ENCODE measurements around the gene NR2C1. TPM values are rescaled to one million over a fixed set of nuclear protein-coding genes. Genes with fewer than 3 reads are reported as not detected.

NR2C1 gene
- total RNA-seq, 4 donors from 2014 or later = 11.3 to 61.9 (median 25.7) TPM

DNA sequence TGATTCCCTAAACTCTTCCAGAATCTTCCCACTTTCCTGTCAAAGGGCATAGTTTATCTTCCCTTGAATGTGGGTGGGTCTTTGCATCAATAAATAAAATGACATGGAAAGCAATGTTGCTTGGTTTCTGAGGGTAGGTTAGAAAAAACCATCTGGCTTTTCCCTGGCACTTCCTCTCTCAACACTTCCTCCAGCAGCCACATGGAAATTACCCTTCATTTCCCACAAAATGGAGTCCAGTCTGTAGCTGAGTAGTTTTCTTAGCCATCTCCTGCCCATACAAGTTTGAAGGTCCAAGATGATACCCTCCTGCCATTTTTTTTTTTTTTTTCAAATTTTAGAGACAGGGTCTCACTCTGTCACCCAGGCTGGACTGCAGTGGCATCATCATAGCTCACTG lies 58.9 kb downstream of the NR2C1 start:
- DNase-seq (ENCODE audit: low spot score in 2 of 2) = no peak
- H3K4me3 ChIP-seq (ENCODE audit: low read depth, poor library complexity, severe bottlenecking) = no peak overlapping the region
- intact Hi-C loops (cut with DNase I; ENCODE audit: low total_unique reads) = no loop called here
- no peak for TF ChIP-seq POLR2A (IDR thresholded peaks at IDR 0.05)
- TF ChIP-seq, protein P1, sequence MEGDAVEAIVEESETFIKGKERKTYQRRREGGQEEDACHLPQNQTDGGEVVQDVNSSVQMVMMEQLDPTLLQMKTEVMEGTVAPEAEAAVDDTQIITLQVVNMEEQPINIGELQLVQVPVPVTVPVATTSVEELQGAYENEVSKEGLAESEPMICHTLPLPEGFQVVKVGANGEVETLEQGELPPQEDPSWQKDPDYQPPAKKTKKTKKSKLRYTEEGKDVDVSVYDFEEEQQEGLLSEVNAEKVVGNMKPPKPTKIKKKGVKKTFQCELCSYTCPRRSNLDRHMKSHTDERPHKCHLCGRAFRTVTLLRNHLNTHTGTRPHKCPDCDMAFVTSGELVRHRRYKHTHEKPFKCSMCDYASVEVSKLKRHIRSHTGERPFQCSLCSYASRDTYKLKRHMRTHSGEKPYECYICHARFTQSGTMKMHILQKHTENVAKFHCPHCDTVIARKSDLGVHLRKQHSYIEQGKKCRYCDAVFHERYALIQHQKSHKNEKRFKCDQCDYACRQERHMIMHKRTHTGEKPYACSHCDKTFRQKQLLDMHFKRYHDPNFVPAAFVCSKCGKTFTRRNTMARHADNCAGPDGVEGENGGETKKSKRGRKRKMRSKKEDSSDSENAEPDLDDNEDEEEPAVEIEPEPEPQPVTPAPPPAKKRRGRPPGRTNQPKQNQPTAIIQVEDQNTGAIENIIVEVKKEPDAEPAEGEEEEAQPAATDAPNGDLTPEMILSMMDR (IDR thresholded peaks at IDR 0.05) = no peak

DNA sequence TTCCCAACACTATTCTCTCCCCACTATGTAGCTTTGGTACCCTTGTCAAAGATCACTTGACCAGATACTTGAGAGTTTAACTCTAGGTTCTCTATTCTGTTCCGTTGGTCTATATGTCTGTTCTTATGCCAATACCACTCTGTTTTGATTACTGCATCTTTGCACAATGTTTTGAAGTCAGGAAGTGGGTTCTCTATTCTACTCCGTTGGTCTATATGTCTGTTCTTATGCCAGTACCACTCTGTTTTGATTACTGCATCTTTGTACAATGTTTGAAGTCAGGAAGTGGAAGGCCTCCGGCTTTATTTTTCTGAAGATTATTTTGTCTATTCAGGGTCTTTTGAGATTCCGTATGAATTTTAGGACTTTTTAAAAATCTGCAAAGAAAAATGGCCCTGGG lies 67.2 kb downstream of the NR2C1 start:
- H3K4me3 ChIP-seq (ENCODE audit: low read depth, poor library complexity, severe bottlenecking) = no peak overlapping the region
- WGBS, 2 donors = 82 to 87% methylated on average over 4 of the region's 4 CpGs
- TF ChIP-seq POLR2A (IDR thresholded peaks at IDR 0.05) = no peak
- TF ChIP-seq, protein P1 (IDR thresholded peaks at IDR 0.05) = no peak
- DNase-seq (ENCODE audit: low spot score in 2 of 2) = no peak
- intact Hi-C loops (cut with DNase I; ENCODE audit: low total_unique reads) = no loop called here

DNA sequence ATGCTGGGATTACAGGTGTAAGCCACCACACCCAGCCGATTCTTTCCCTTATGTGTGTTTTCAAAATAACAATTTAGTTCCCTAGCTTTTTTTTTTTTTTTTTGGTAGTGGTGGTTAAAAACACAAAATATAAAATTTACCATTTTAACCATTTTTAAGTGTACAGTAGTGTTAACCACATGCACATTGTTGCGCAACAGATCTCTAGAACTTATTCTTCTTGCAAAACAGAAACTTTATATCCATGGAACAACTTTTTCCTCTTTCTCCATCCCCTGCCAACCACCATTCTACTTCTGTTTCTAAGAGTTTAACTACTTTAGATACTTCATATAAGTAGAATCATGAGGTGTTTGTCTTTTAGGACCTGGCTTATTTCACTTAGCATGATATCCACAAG lies 68.8 kb downstream of the NR2C1 start:
- no peak overlapping the region for H3K4me3 ChIP-seq (ENCODE audit: low read depth, poor library complexity, severe bottlenecking)
- DNase-seq (ENCODE audit: low spot score in 2 of 2) = no peak
- WGBS, 2 donors = 79 to 90% methylated on average over 2 of the region's 2 CpGs
- TF ChIP-seq, protein P1 (IDR thresholded peaks at IDR 0.05) = no peak
- no peak for TF ChIP-seq POLR2A (IDR thresholded peaks at IDR 0.05)
- intact Hi-C loops (cut with DNase I; ENCODE audit: low total_unique reads) = no loop called here

DNA sequence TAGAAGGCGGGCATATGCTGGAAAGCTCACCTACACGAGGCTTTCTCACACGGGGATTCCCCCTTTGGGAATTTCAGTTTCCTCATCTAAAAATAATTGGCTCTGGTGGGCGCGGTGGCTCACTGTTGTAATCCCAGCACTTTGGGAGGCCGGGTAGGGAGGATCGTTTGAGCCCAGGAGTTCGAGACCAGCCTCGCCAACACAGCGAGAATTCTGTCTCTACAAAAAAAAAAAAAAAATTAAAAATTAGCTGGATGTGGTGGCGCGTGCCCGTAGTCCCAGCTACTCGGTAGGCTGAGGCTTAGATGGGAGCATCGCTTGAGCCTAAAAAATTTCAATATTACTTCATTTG lies 69.5 kb downstream of the NR2C1 start:
- H3K4me3 ChIP-seq (ENCODE audit: low read depth, poor library complexity, severe bottlenecking) = peak overlapping the region; percentile 79
- 63 to 67% methylated on average over 15 of the region's 15 CpGs for WGBS, 2 donors
- intact Hi-C loops (cut with DNase I; ENCODE audit: low total_unique reads) = no loop called here
- DNase-seq (ENCODE audit: low spot score in 2 of 2) = no peak
- TF ChIP-seq, protein P1 (IDR thresholded peaks at IDR 0.05) = no peak
- TF ChIP-seq POLR2A (IDR thresholded peaks at IDR 0.05) = no peak

DNA sequence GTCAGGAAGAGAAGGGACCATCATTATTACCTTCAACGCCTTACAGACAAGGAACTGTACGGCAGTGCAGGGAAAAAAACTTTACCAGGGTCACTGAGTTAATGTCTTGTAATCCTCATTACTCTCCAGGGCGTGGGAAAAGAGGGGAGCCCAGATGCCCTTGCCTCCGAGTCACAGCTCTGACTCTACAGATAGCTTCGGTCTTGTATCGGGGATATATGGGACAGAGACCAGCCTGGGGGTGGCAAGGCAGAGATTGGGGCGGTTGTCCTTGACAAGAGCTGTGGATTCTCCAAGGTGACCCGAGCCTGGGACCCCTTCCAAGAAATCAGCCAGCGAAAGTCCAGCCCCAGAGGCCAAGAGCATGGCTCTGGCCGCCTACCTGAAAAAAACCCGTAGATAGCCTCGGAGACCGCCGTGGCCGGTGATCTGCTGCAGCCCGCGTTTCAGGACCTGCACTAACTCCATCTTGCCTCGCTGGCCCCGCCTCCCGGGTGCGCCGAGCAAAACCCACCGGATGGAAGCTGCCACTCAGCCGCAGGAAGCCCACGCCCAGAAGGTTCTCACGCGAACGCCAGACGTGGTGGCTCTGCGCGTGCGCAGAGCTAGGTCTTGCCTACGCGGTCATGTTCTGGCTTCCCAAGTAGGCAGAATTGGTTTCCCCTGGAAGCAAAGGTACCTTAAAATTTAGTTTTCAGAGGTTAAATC lies 70.1 kb downstream of the NR2C1 start, which contains the start of gene NDUFA12:
NDUFA12 (minus strand) TSS at position 485 of the 708 bp plus-strand sequence; CDS start at position 468, 17 bp downstream.
- DNase-seq (ENCODE audit: low spot score in 2 of 2) = peak; percentile 93 to 99
- H3K4me3 ChIP-seq (ENCODE audit: low read depth, poor library complexity, severe bottlenecking) = peak within 1 kb of the TSS; percentile 79
- intact Hi-C loops (cut with DNase I; ENCODE audit: low total_unique reads) = no loop called here
- WGBS, 2 donors = 0% methylated on average over 26 to 34 of the region's 34 CpGs
- TF ChIP-seq, protein P1 (IDR thresholded peaks at IDR 0.05) = no peak
- no peak for TF ChIP-seq POLR2A (IDR thresholded peaks at IDR 0.05)

DNA sequence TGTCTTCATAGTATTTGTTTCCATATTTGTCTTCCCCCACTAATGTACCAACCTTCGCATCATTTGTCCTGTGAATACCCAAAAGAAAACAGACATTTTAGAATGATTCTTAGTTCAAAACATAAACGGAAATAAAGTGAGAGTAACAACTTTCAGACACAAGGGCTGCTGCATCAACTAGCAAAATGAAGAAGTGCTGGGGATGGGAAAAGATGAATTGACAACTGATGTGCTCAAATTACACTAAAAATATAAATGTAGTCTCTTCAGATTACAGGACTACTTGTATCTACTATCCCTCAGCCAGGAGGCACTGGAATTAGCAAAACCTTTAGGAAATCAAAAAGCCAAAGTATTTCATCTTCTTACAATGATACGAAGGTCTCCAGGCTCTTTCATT lies 70.7 kb downstream of the NR2C1 start:
- intact Hi-C loops (cut with DNase I; ENCODE audit: low total_unique reads) = no loop called here
- WGBS, 2 donors = 21 to 22% methylated on average over 3 of the region's 3 CpGs
- DNase-seq (ENCODE audit: low spot score in 2 of 2) = no peak

More for the DNA sequence above, 70.7 kb downstream of the NR2C1 start:
- TF ChIP-seq POLR2A (IDR thresholded peaks at IDR 0.05) = no peak
- TF ChIP-seq, protein P1 (IDR thresholded peaks at IDR 0.05) = no peak
- peak overlapping the region; percentile 79 for H3K4me3 ChIP-seq (ENCODE audit: low read depth, poor library complexity, severe bottlenecking)

All from lower leg skin (tissue), 4 donors.